OCI-LY7 (cell line): Measurements from ENCODE around the gene CELF2.

ENCODE experiments used
- EZH2phosphoT487 ChIP-seq: fragments of 200-600 bp; sonication (generic); IDR thresholded peaks from 2 replicates; pipeline ENCODE4 v1.6.1; 2018; ENCODE audit warnings: low read depth, borderline replicate concordance, mild to moderate bottlenecking, mixed run types, antibody characterized with exemption, low read length, moderate library complexity, mixed read lengths
- TF ChIP-seq, protein P1 (sequence below): fragments of 200-600 bp; sonication (generic); conservative IDR thresholded peaks from 2 replicates; pipeline ENCODE4 v1.5.1; 2014; ENCODE audit warnings: mild to moderate bottlenecking, antibody characterized with exemption, low read length, moderate library complexity, mixed read lengths

DNA sequence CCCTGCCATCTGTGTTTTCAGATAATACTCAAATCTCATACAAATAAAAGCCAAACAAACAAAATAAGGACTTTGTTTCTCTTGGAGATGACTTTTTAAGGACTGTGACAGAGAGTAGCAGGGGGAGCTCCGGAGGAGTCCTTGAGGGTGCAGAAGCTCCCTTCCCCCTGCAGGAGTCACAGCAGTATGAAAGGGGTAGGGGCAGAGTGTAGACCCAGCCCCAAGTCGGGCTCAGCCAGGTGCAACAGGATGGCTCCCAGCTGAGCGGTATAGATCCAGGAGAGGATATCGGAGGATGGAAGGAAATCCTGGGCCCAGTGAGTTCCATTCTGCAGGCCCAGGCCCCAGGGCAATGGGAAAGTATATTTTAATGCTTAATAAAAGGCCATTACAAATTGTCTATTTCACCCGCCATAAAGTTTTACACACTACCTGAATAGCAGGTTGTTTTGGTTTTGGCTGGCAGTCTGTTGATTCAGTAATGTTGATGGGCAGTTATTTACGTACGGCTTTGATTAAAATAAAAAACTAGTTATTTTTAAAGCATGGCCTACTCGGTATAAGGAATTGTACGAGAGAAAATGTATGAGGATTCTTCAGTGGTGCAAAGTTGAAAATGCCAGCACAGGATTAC lies 206.0 kb downstream of the CELF2 start:
- TF ChIP-seq EZH2phosphoT487 = no peak
- TF ChIP-seq, protein P1, sequence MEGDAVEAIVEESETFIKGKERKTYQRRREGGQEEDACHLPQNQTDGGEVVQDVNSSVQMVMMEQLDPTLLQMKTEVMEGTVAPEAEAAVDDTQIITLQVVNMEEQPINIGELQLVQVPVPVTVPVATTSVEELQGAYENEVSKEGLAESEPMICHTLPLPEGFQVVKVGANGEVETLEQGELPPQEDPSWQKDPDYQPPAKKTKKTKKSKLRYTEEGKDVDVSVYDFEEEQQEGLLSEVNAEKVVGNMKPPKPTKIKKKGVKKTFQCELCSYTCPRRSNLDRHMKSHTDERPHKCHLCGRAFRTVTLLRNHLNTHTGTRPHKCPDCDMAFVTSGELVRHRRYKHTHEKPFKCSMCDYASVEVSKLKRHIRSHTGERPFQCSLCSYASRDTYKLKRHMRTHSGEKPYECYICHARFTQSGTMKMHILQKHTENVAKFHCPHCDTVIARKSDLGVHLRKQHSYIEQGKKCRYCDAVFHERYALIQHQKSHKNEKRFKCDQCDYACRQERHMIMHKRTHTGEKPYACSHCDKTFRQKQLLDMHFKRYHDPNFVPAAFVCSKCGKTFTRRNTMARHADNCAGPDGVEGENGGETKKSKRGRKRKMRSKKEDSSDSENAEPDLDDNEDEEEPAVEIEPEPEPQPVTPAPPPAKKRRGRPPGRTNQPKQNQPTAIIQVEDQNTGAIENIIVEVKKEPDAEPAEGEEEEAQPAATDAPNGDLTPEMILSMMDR = no peak
